ENCODE results near the gene SNRPB2.

Gene SNRPB2

GRCh38 chr20:16761305-16761829 lies 31.5 kb downstream of the SNRPB2 start:
- peak; percentile 89 for TF ChIP-seq CTCF (conservative IDR thresholded peaks at IDR 0.05; ENCODE audit: low read length)
- TF ChIP-seq EZH2phosphoT487 (IDR thresholded peaks at IDR 0.05; ENCODE audit: borderline replicate concordance) = no peak
- H3F3A ChIP-seq (ENCODE audit: low read depth) = no peaks in the 10 kb centered on the region
- peak overlapping the region; percentile 56 for H2AFZ ChIP-seq (ENCODE audit: low read length)
- H3K4me2 ChIP-seq (ENCODE audit: low read depth, low read length, poor library complexity, severe bottlenecking) = no peak overlapping the region
- H3K36me3 ChIP-seq (ENCODE audit: insufficient read depth, low read length) = no peaks in the 10 kb centered on the region
- H3K79me2 ChIP-seq (ENCODE audit: insufficient read depth, low read length) = no peaks in the 10 kb centered on the region
- no peaks in the 10 kb centered on the region for H3K9me3 ChIP-seq (ENCODE audit: insufficient read depth, low read depth, low read length)
- no peak overlapping the region for H3K9ac ChIP-seq (ENCODE audit: low read depth, low read length, poor library complexity, severe bottlenecking)
- H4K20me1 ChIP-seq (ENCODE audit: insufficient read depth, low read length, poor library complexity, severe bottlenecking) = no peaks in the 10 kb centered on the region
- no peaks in the 10 kb centered on the region for H3K4me1 ChIP-seq (ENCODE audit: insufficient read depth, low read length, poor library complexity, severe bottlenecking)
- H3K4me3 ChIP-seq (ENCODE audit: low read length, poor library complexity, severe bottlenecking) = no peak overlapping the region
- H3K9me2 ChIP-seq (replicated peaks; ENCODE audit: low read depth, low read length) = no peaks in the 10 kb centered on the region
- H3K27me3 ChIP-seq (ENCODE audit: insufficient read depth, low read length, poor library complexity, severe bottlenecking) = no peaks in the 10 kb centered on the region

GRCh38 chr20:16764560-16764959 lies 34.7 kb downstream of the SNRPB2 start:
- no peak overlapping the region for H3K4me2 ChIP-seq (ENCODE audit: low read depth, low read length, poor library complexity, severe bottlenecking)
- no peaks in the 10 kb centered on the region for H3K36me3 ChIP-seq (ENCODE audit: insufficient read depth, low read length)
- H3K4me3 ChIP-seq (ENCODE audit: low read length, poor library complexity, severe bottlenecking) = no peak overlapping the region
- no peaks in the 10 kb centered on the region for H3K9me3 ChIP-seq (ENCODE audit: insufficient read depth, low read depth, low read length)
- H3F3A ChIP-seq (ENCODE audit: low read depth) = no peaks in the 10 kb centered on the region
- H2AFZ ChIP-seq (ENCODE audit: low read length) = no peak overlapping the region
- H3K9me2 ChIP-seq (replicated peaks; ENCODE audit: low read depth, low read length) = no peaks in the 10 kb centered on the region
- H3K27me3 ChIP-seq (ENCODE audit: insufficient read depth, low read length, poor library complexity, severe bottlenecking) = no peaks in the 10 kb centered on the region
- no peaks in the 10 kb centered on the region for H4K20me1 ChIP-seq (ENCODE audit: insufficient read depth, low read length, poor library complexity, severe bottlenecking)
- no peaks in the 10 kb centered on the region for H3K4me1 ChIP-seq (ENCODE audit: insufficient read depth, low read length, poor library complexity, severe bottlenecking)
- no peak overlapping the region for H3K9ac ChIP-seq (ENCODE audit: low read depth, low read length, poor library complexity, severe bottlenecking)
- H3K79me2 ChIP-seq (ENCODE audit: insufficient read depth, low read length) = no peaks in the 10 kb centered on the region
- TF ChIP-seq EZH2phosphoT487 (IDR thresholded peaks at IDR 0.05; ENCODE audit: borderline replicate concordance) = no peak
- no peak for TF ChIP-seq CTCF (conservative IDR thresholded peaks at IDR 0.05; ENCODE audit: low read length)

GRCh38 chr20:16771213-16771612 lies 41.4 kb downstream of the SNRPB2 start:
- no peaks in the 10 kb centered on the region for H3K4me1 ChIP-seq (ENCODE audit: insufficient read depth, low read length, poor library complexity, severe bottlenecking)
- TF ChIP-seq EZH2phosphoT487 (IDR thresholded peaks at IDR 0.05; ENCODE audit: borderline replicate concordance) = no peak
- no peak for TF ChIP-seq CTCF (conservative IDR thresholded peaks at IDR 0.05; ENCODE audit: low read length)
- no peaks in the 10 kb centered on the region for H3K36me3 ChIP-seq (ENCODE audit: insufficient read depth, low read length)
- H3F3A ChIP-seq (ENCODE audit: low read depth) = no peaks in the 10 kb centered on the region
- H3K27me3 ChIP-seq (ENCODE audit: insufficient read depth, low read length, poor library complexity, severe bottlenecking) = no peaks in the 10 kb centered on the region
- H3K4me2 ChIP-seq (ENCODE audit: low read depth, low read length, poor library complexity, severe bottlenecking) = no peak overlapping the region
- H3K9me2 ChIP-seq (replicated peaks; ENCODE audit: low read depth, low read length) = no peaks in the 10 kb centered on the region
- H3K4me3 ChIP-seq (ENCODE audit: low read length, poor library complexity, severe bottlenecking) = no peak overlapping the region
- no peak overlapping the region for H3K9ac ChIP-seq (ENCODE audit: low read depth, low read length, poor library complexity, severe bottlenecking)
- no peaks in the 10 kb centered on the region for H3K9me3 ChIP-seq (ENCODE audit: insufficient read depth, low read depth, low read length)
- H2AFZ ChIP-seq (ENCODE audit: low read length) = no peak overlapping the region
- H4K20me1 ChIP-seq (ENCODE audit: insufficient read depth, low read length, poor library complexity, severe bottlenecking) = no peaks in the 10 kb centered on the region
- no peaks in the 10 kb centered on the region for H3K79me2 ChIP-seq (ENCODE audit: insufficient read depth, low read length)
